GM10248 (cell line): ENCODE results near the gene TMEM181.

Source experiments
- CTCF ChIA-PET: fragments of 300-600 bp; sonication (Branson Sonifier 250); formaldehyde crosslinking; extraction: SDS; loops from one replicate; lab custom pipeline; 2021; ENCODE audit warnings: antibody characterized with exemption; lab: Yijun Ruan, JAX
- POLR2A ChIA-PET: fragments of 350-650 bp; sonication (Branson Sonifier 250); formaldehyde crosslinking; extraction: SDS; loops from one replicate; lab custom pipeline; 2020; ENCODE audit warnings: antibody characterized with exemption; lab: Yijun Ruan, JAX
- DNase-seq: peaks from one replicate; pipeline ENCODE4 v3.0.0; 2012; ENCODE audit errors: extremely low spot score
- TF ChIP-seq, protein P1 (sequence below): IDR thresholded peaks from 2 replicates; pipeline ENCODE4 v1.5.1; 2012; ENCODE audit warnings: mild to moderate bottlenecking, low read depth; ENCODE audit errors: extremely low read depth, missing control alignments, control extremely low read depth

The TMEM181 gene

DNA sequence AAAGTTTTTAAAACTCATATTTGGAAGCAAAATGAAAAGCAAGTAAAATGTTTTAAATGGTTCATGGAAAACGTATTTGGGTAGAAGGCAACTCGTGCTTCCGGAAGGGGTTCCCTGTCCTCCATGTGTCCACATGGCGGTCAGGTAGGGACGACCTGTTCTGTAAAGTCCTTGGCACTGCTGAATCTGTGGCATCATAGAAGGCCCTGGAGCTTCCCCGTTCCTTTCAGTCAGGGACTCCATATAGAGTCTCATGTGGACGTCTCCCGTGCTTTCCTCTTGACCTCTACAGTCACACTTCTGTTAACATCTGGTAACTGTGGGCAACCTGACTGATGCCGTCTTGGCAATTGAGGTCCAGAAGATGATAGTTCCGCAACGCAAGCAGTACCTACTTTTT is 73.2 kb downstream of the TMEM181 start:
- TF ChIP-seq, protein P1, sequence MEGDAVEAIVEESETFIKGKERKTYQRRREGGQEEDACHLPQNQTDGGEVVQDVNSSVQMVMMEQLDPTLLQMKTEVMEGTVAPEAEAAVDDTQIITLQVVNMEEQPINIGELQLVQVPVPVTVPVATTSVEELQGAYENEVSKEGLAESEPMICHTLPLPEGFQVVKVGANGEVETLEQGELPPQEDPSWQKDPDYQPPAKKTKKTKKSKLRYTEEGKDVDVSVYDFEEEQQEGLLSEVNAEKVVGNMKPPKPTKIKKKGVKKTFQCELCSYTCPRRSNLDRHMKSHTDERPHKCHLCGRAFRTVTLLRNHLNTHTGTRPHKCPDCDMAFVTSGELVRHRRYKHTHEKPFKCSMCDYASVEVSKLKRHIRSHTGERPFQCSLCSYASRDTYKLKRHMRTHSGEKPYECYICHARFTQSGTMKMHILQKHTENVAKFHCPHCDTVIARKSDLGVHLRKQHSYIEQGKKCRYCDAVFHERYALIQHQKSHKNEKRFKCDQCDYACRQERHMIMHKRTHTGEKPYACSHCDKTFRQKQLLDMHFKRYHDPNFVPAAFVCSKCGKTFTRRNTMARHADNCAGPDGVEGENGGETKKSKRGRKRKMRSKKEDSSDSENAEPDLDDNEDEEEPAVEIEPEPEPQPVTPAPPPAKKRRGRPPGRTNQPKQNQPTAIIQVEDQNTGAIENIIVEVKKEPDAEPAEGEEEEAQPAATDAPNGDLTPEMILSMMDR = no peak
- no peak for DNase-seq
- ChIA-PET POLR2A (no interaction called here), CTCF (interaction anchor here (1.0 kb wide), 2 partner anchors 11 to 27 kb away, joined by 3 to 5 read pairs; partner anchors contain the start of gene DYNLT1)

DNA sequence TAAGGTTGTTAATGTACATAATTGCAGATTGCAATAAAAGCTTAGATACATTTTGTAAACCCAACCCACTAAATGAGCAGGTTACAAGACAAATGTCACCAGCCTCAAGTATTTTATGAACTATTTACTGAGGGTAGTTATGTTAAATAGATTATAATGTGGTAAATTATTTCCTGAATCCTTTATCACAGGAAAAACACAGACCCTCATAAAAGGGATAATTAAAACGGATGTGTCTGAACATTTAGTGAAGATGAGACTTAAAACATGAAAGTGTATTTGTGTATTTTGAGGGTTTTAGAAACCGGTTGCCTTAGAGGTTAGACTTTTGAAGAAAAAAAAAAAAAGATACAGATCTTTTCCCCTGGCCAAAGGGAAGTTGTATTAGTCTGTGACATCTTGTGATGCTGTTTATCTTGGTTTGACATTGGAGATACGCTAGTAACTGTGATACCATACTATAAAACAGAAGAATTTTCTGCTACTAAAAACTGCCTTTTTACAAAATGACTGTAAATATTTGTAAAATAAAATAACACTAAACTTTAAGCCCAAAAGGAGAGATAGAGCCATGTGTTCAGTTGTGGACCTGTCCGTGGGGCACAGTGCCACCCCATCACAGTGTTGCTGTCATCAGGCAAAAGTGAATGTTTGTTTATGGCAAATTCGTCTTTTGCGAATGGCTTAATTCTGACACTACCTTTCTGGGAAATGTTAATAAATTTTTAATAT is 75.0 kb downstream of the TMEM181 start:
- TF ChIP-seq, protein P1 = no peak
- no peak for DNase-seq
- ChIA-PET CTCF (no interaction called here), POLR2A (no interaction called here)

DNA sequence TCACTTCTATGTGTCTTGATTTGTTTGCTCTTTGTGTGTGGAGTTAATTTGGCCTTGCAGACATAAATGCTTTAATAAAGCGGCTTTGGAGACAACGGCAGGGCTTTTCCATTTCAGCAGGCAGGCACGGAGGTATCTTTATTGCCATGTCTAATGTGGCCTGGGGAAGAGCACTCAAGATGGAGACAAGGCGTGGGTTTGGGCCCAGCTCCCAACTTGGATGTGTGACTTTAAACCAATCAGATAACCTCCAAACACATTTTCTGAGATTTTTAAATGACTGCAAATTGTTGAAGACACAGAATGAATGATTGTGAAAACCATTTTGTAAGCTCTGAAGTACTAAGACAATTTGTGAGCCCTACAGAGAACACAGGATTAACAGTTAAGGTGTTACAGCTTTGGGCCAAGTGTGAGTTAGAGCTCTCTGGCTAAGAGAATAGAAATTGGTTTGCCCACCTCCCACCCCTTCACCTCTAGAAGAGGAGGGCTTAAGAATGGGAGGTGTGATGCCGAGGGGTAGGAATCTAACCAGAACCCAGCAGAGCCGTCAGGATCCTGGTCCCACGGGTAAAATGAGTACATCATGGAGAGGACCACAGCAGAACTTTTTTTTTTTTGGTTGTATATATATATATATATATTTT is 75.7 kb downstream of the TMEM181 start:
- DNase-seq = no peak
- TF ChIP-seq, protein P1 = no peak
- CTCF ChIA-PET = interaction anchor here (2.3 kb wide), 1 partner anchor 24 kb away, joined by 8 read pairs; no protein-coding TSS in a partner anchor
- POLR2A ChIA-PET = interaction anchor here (0.7 kb wide), 1 partner anchor 10 kb away, joined by 3 read pairs; no protein-coding TSS in a partner anchor

DNA sequence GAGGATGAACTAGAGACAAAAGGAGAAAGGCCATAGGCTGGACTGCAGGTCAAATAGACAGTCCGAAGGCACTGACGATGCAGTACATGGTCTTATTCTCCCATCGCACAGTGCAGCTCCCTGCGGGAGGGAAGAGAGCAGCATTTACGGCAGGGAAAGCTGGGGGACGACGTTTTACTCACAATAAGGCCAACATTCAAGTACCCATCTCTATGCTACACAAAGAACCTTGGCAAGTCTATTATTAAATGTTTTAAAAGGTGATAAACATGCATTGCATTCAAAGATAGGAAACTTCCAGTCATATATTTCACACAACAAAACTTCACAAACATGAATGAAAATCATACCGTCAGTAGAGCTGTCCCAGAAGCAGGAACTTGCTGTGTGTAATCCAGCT is 76.9 kb downstream of the TMEM181 start:
- ChIA-PET POLR2A (no interaction called here), CTCF (interaction anchor here (1.2 to 2.3 kb wide), 2 partner anchors 23 to 422 kb away, joined by 3 to 8 read pairs; no protein-coding TSS in a partner anchor)
- DNase-seq = no peak
- TF ChIP-seq, protein P1 = no peak

DNA sequence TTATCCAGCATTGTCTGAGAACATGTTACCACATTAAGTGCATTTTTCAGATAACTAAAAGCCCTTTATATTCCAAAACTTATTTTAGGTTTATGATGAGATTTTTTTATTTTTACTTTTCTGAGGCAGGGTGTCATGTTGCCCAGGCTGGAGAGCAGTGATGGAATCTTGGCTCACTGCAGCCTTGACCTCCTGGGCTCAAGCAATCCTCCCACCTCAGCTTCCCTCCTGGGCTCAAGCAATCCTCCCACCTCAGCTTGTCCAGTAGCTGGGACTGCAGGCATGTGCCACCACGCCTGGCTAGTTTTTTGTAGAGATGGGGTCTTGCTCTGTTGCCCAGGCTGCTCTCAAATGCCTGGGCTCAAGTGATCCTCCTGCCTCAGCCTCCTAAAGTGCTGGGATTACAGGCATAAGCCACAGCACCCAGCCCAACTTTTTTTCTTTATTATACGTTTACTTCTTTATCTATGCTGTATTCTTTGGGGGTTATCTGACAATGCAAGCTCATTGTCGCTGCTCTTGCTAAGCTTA is 78.5 kb downstream of the TMEM181 start:
- DNase-seq = no peak
- TF ChIP-seq, protein P1 = no peak
- ChIA-PET CTCF (interaction anchor here (1.0 kb wide), 1 partner anchor 38 kb away, joined by 3 read pairs; no protein-coding TSS in a partner anchor), POLR2A (no interaction called here)

DNA sequence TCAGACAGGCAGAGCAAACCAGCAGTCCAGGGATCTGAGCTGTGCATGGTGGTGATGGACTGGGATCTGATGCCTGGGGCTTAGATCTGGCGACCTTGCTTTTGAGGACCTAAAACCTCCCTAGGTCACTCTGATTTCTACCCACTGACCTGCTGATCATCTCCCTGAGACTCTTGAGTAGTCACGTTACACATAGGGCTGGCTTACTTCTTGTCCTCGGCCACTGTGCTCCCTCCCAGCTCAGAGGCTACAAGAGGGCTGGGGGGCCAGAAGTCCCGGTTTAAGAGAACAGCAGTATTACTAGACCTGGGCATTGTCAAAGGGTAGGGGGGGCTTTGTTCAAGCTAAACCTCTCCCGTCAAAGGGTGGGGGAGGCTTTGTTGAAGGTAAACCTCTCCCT is 79.2 kb downstream of the TMEM181 start:
- POLR2A ChIA-PET = no interaction called here
- CTCF ChIA-PET = interaction anchor here (1.0 to 1.8 kb wide), 3 partner anchors 9 to 39 kb away, joined by 3 to 6 read pairs (median 4); no protein-coding TSS in a partner anchor
- no peak for DNase-seq
- TF ChIP-seq, protein P1 = no peak
